Activated naive CD4-positive, alpha-beta T cell treated with anti-CD3 and anti-CD28 coated beads, Interleukin-2, amount 10 ng/mL, durations not matched to agents 7 days and 5 days (primary cell): ENCODE measurements around the gene DIRAS1.
"Not testable (repeated sequence)": the region's sequence is repeated elsewhere in the genome, so short reads cannot be mapped to it uniquely, and the experiment has no call there.

ENCODE experiments used
- CTCF ChIA-PET: fragments of 350-600 bp; sonication (Branson Sonifier 250); formaldehyde crosslinking; loops from one replicate; lab custom pipeline; 2021; ENCODE audit warnings: antibody characterized with exemption; lab: Charles Lee
- DNase-seq: peaks from one replicate; pipeline ENCODE4 v3.0.0-alpha.2; 2020
- H3K27ac Mint-ChIP-seq: one replicate; pipeline ENCODE4 v1.8.0; 2021; ENCODE audit warnings: mild to moderate bottlenecking, moderate library complexity, mixed read lengths
- H3K27me3 Mint-ChIP-seq: one replicate; pipeline ENCODE4 v1.8.0; 2021; ENCODE audit warnings: mild to moderate bottlenecking, mixed read lengths
- H3K36me3 Mint-ChIP-seq: one replicate; pipeline ENCODE4 v1.8.0; 2021; ENCODE audit warnings: mixed read lengths
- H3K4me1 Mint-ChIP-seq: one replicate; pipeline ENCODE4 v1.8.0; 2021; ENCODE audit warnings: mixed read lengths
- H3K4me3 Mint-ChIP-seq: one replicate; pipeline ENCODE4 v1.8.0; 2021; ENCODE audit warnings: mild to moderate bottlenecking, moderate library complexity, mixed read lengths
- H3K9me3 Mint-ChIP-seq: one replicate; pipeline ENCODE4 v1.8.0; 2021; ENCODE audit warnings: mixed read lengths

DIRAS1 gene

DNA sequence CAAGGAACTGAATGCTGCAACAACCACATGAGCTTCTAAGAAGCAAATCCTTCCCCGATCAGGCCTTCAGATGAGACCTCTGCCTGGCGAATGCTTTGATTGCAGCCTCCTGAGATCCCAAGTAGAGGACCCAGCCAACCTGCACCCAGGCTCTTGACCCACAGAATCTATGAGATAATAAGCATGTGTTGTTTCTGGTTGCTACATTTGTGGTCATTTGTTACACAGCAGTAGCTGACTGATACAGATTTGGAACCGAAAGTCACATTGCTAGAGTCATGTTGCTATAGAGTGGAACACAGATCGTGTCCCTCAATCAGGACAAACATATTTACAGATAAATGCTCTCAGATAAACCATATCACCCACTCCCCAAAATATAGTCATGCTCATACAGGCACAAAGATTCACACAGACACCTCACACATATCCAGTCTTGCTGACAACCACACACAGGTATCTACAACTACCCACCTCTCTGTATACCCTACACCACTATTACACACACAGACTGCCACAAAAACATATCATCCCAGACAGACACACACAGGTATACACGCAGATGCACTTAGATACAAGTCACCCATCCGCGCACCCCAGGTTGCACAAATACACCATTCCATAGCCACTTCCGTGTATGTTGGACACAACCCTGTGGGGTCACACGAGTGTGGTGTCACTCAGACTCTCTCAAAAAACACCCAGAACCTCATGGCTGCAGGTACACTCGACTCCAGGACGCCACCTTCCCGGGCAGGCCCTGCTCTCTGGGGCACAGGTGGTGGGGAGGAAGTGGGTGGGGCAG, 5.5 kb downstream of the DIRAS1 start:
- DNase-seq, result no peak
- Mint-ChIP-seq H3K9me3 (peaks cover 11% of the 10 kb centered on the region), H3K27ac (no peak overlapping the region), H3K36me3 (peaks cover 4% of the 10 kb centered on the region), H3K4me1 (peaks cover 4% of the 10 kb centered on the region), H3K27me3 (peaks cover 40% of the 10 kb centered on the region), H3K4me3 (no peak overlapping the region)
- CTCF ChIA-PET, result no interaction called here

- peaks cover 4% of the 10 kb centered on the region for H3K36me3 Mint-ChIP-seq
- no peak overlapping the region for H3K4me3 Mint-ChIP-seq
- H3K27ac Mint-ChIP-seq, result no peak overlapping the region
- peaks cover 11% of the 10 kb centered on the region for H3K9me3 Mint-ChIP-seq
- H3K27me3 Mint-ChIP-seq, result peaks cover 30% of the 10 kb centered on the region
- CTCF ChIA-PET, result no interaction called here
- no peak for DNase-seq
- H3K4me1 Mint-ChIP-seq, result peaks cover 4% of the 10 kb centered on the region
These were observed 6.5 kb downstream of the DIRAS1 start for GRCh38 chr19:2714531-2715269.

- H3K36me3 Mint-ChIP-seq, H3K27ac Mint-ChIP-seq, H3K4me1 Mint-ChIP-seq, CTCF ChIA-PET, DNase-seq, H3K4me3 Mint-ChIP-seq: not testable (repeated sequence)
- H3K27me3 Mint-ChIP-seq, result peaks cover 24% of the 10 kb centered on the region
- H3K9me3 Mint-ChIP-seq, result peaks cover 11% of the 10 kb centered on the region
These were observed 7.1 kb downstream of the DIRAS1 start for GRCh38 chr19:2714102-2714501.

DNA sequence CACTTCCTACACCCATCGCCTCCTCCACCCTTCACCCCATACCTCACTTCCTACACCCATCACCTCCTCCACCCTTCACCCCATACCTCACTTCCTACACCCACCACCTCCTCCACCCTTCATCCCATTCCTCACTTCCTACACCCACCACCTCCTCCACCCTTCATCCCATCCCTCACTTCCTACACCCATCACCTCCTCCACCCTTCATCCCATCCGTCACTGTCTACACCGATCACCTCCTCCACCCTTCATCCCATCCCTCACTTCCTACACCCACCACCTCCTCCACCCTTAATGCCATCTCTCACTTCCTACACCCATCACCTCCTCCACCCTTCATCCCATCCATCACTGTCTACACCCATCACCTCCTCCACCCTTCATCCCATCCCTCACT, 8.0 kb downstream of the DIRAS1 start:
- H3K36me3 Mint-ChIP-seq, DNase-seq, CTCF ChIA-PET, H3K4me1 Mint-ChIP-seq, H3K27ac Mint-ChIP-seq, H3K4me3 Mint-ChIP-seq: not testable (repeated sequence)
- Mint-ChIP-seq H3K27me3 (peaks cover 17% of the 10 kb centered on the region), H3K9me3 (peaks cover 11% of the 10 kb centered on the region)

DNA sequence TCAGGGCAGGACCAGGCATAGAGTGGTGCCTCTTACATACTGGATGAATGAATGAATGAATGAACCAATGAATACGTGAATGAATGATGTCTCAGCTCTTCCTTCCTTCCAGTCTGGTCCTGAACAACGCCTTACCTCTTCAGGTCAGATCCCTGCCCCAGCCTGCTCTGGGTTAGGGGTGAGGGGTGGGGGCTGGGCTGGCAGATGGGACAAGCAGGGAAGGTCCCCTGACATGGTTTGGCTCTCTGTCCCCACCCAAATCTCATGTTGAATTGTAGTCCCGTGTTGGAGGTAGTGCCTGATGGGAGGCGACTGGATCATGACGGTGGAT, 9.3 kb downstream of the DIRAS1 start:
- DNase-seq, result no peak
- H3K27ac Mint-ChIP-seq, result no peak overlapping the region
- no peak overlapping the region for H3K4me3 Mint-ChIP-seq
- H3K9me3 Mint-ChIP-seq, result peaks cover 11% of the 10 kb centered on the region
- H3K4me1 Mint-ChIP-seq, result peaks cover 3% of the 10 kb centered on the region
- CTCF ChIA-PET, result no interaction called here
- peaks cover 9% of the 10 kb centered on the region for H3K27me3 Mint-ChIP-seq
- H3K36me3 Mint-ChIP-seq, result peaks cover 4% of the 10 kb centered on the region

GRCh38 chr19:2711172-2711874, 9.8 kb downstream of the DIRAS1 start:
- H3K27me3 Mint-ChIP-seq, result peaks cover 5% of the 10 kb centered on the region
- H3K4me1 Mint-ChIP-seq, result peaks cover 3% of the 10 kb centered on the region
- no peak for DNase-seq
- no peak overlapping the region for H3K27ac Mint-ChIP-seq
- CTCF ChIA-PET, result no interaction called here
- peaks cover 11% of the 10 kb centered on the region for H3K9me3 Mint-ChIP-seq
- no peak overlapping the region for H3K4me3 Mint-ChIP-seq
- peaks cover 4% of the 10 kb centered on the region for H3K36me3 Mint-ChIP-seq

- CTCF ChIA-PET, result interaction anchor here (0.6 kb wide), 1 partner anchor 388 kb away, joined by 4 read pairs; no protein-coding TSS in a partner anchor
- Mint-ChIP-seq H3K27me3 (peaks cover 18% of the 10 kb centered on the region), H3K36me3 (no peaks in the 10 kb centered on the region), H3K4me1 (peaks cover 6% of the 10 kb centered on the region), H3K27ac (no peak overlapping the region), H3K9me3 (no peaks in the 10 kb centered on the region), H3K4me3 (no peak overlapping the region)
- no peak for DNase-seq
These were observed 14.9 kb downstream of the DIRAS1 start for GRCh38 chr19:2706251-2706650.

DNA sequence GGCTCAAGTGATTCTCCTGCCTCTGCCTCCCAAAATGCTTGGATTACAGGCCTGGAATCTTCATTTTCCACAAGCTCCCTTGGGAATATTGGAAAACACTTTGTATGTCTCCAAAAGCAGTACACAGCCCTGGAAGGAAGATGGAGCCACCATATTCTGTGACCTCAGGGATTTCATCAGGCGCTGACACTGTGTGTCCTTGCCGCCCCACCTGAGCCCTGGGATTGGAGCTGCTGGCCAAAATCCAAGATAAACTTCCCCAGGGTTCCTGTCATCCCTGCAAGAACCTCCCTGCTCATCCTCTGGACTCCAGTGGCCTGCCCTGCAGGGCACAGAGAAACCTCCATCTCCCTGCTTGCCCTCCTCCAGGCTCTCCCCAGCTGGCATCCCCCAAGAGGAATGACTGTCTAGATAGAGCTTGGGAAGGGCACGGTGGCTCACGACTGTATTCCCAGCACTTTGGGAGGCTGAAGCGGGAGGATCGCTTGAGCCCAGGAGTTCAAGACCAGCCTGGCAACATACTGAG, 17.4 kb downstream of the DIRAS1 start:
- DNase-seq, result no peak
- peaks cover 8% of the 10 kb centered on the region for H3K4me1 Mint-ChIP-seq
- H3K27ac Mint-ChIP-seq, result no peak overlapping the region
- H3K27me3 Mint-ChIP-seq, result peaks cover 22% of the 10 kb centered on the region
- no peaks in the 10 kb centered on the region for H3K36me3 Mint-ChIP-seq
- CTCF ChIA-PET, result interaction anchor here (1.1 kb wide), 1 partner anchor 55 kb away, joined by 4 read pairs; no protein-coding TSS in a partner anchor
- no peak overlapping the region for H3K4me3 Mint-ChIP-seq
- no peaks in the 10 kb centered on the region for H3K9me3 Mint-ChIP-seq

DNA sequence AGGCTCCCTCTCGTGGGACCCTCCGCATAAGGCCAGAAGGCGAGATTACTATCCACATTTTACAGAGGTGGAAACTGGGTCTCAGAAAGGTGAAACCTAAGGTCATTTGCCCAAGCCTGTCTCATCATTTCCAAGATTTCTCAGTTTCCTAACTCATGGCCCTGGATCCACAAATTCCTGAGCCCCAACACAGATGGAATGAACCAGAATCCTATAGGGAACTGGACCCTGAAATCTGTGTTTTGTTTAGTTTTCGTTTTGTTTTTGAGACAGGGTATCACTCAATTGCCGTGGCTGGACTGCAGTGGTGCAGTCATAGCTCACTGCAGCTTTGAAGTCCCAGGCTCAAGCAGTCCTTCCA, 18.1 kb downstream of the DIRAS1 start:
- Mint-ChIP-seq H3K9me3 (no peaks in the 10 kb centered on the region), H3K4me1 (peaks cover 14% of the 10 kb centered on the region), H3K27ac (no peak overlapping the region), H3K4me3 (peak overlapping the region; percentile 41), H3K36me3 (no peaks in the 10 kb centered on the region), H3K27me3 (peaks cover 22% of the 10 kb centered on the region)
- CTCF ChIA-PET, result no interaction called here
- DNase-seq, result no peak

DNA sequence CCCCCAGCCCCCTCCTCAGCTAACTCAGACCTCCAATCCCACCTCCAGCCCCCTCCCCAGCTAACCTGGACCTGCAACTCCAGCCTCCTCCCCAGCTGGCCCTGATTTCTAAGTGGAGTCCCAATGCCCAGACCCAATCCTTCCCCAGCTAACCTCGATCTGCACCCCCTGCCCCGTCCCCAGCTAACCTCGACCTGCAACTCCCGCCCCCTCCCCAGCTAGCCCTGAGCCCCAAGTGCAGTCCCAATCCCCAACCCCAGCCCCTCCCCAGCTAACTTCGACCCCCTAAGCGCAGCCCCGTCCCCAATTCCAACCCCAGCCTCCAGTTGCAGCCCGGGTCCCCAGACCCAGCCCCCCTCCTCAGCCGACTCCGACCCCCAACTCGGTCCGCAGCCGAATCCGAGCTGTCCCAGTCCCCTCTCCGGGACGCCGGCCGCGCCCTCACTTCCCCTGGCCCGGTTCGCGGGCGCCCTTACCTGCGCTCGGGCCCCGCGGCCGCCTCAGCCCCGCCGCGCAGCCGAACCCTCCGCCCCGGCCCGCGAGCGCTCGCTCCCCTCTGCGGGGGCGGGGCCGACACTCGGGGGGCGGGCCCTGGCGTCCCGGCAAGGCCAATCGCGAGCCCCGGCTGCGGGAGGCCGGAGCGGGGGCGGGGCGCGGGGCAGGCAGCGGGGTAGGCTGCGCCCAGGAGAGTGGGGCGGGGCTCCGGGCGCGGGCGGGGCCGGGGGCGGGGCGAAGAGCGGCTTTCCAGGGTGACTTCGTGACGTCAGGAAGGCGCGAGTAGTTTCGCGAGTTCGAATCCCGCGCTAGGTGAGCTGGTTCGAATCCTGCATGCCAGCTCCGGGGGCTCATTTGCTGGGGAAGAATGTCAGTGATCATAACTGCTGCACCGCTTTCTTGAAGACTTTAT, 18.7 kb downstream of the DIRAS1 start, which contains the start of gene GNG7:
Gene GNG7 (minus strand): TSS at position 525 of the 907 bp plus-strand sequence. CDS start 182,006 bp downstream, outside the sequence.
- DNase-seq, result peak; percentile 94
- Mint-ChIP-seq H3K9me3 (no peaks in the 10 kb centered on the region), H3K27ac (no peak within 1 kb of the TSS), H3K4me1 (peaks cover 14% of the 10 kb centered on the region), H3K36me3 (no peaks in the 10 kb centered on the region), H3K4me3 (peak within 1 kb of the TSS; percentile 47), H3K27me3 (peaks cover 22% of the 10 kb centered on the region)
- CTCF ChIA-PET, result interaction anchor here (0.8 kb wide), 1 partner anchor 54 kb away, joined by 3 read pairs; no protein-coding TSS in a partner anchor

DNA sequence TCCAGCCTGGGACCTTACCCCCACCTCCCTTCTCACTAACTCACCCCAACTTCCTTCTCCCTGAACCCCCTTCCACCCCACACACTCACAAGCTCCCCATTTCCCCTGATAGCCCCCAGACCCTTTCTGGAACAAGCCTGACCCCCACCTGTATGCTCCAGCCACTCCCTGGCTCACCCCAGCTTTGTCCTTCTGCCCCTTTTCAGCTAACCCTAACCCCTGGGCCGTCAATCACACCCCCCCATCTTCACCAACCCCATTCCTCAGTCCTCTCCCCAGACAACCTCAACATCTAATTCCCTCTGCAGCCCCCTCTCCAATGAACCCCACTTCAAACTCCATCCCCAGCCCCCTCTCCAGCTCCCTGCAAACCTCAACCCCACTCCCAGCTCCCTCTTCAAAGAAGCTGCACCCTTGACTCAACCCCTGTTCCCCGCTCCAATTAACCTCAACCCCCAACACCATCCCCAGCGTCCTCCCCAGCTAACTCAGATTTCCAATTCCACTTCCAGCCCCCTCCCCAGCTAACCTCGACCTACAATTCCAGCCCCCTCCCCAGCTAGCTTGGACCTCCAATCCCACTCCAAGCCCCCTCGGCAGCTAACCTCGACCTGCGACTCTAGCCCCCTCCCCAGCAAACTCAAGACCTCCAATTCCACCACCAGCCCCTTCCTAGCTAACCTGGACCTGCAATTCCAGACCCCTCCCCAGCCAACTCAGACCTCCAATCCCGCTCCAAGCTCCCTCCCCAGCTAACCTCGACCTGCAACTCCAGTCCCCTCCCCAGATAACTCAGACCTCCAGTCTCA, 19.6 kb downstream of the DIRAS1 start:
- Mint-ChIP-seq H3K4me1 (peaks cover 14% of the 10 kb centered on the region), H3K27me3 (peaks cover 22% of the 10 kb centered on the region), H3K36me3 (no peaks in the 10 kb centered on the region), H3K4me3 (peak overlapping the region; percentile 47), H3K9me3 (no peaks in the 10 kb centered on the region), H3K27ac (no peak overlapping the region)
- DNase-seq, result no peak
- CTCF ChIA-PET, result interaction anchor here (0.8 kb wide), 1 partner anchor 53 kb away, joined by 3 read pairs; no protein-coding TSS in a partner anchor

DNA sequence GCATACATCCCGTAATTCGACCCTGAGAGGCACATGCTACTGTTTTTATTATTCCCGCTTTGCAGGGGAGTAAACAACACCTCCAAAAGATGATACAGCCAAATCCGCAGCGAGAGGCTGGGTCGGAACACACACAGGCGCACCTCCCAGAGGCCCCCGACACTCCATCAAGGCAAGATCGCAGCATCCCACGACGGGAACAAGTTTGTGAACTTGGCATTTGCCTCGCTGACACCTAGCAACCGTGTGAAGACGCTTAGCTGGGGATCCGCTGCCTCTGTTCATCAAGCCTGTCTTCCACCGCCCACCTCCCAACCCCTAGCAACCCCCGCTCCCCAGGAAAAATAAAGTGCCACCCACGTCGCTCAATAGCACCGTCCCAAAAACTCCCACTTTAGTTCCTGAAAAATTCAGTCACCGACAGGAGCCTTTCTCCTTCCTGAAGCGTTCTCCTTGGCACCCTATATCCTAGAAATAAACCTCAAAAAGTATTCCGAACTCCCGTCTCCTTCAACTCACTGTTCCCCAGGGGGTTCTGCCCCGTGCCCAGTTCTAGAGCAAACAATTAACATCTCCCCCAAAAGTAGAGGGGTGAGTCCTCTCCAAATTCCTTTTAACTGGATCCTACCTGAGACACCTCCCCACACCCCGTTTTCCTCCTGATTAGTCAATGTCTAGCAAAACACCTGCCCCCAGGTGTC, 20.4 kb downstream of the DIRAS1 start:
- H3K4me3 Mint-ChIP-seq, result no peak overlapping the region
- CTCF ChIA-PET, result no interaction called here
- no peak for DNase-seq
- no peak overlapping the region for H3K27ac Mint-ChIP-seq
- H3K9me3 Mint-ChIP-seq, result no peaks in the 10 kb centered on the region
- H3K4me1 Mint-ChIP-seq, result peaks cover 14% of the 10 kb centered on the region
- no peaks in the 10 kb centered on the region for H3K36me3 Mint-ChIP-seq
- peaks cover 28% of the 10 kb centered on the region for H3K27me3 Mint-ChIP-seq
